Erythroblast (primary cell): ENCODE results near the gene ZNF747.

Source experiments
- GATA1 ChIP-seq: IDR thresholded peaks from 2 replicates; pipeline ENCODE4 v1.6.1; 2011; ENCODE audit warnings: low read depth, mild to moderate bottlenecking, control low read depth, low read length, moderate library complexity
- POLR2A ChIP-seq: IDR thresholded peaks from 2 replicates; pipeline ENCODE4 v1.6.1; 2011; ENCODE audit warnings: mild to moderate bottlenecking, low read length

DNA sequence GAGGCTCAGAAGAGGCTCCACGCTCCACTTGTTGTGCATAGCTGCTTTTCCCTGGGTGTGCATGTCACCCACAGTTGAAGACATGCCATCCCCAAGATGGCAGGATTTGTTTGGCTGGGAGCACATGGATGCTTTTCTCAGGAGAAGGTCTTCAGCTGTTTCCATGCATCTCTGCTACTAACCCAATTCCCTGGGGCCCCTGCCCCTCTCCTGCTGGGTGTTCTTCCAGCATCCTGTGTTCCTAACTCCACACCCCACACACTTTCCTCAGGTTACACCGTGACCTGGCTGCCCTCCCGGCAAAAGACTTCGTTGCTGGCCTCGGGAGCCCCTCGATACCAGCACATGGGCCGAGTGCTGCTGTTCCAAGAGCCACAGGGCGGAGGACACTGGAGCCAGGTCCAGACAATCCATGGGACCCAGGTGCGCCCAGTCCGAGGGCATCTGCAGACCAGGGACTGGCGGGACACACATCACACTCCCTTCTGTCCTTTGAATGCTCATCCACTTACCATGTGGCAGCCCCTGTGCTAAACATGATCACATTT, 40.6 kb downstream of the ZNF747 start:
- TF ChIP-seq POLR2A (no peak), GATA1 (no peak)
